HG03565 (cell line): ENCODE measurements around the gene SNX9.

Experiments used
- ATAC-seq: cut with Tn5 transposase; IDR thresholded peaks from one replicate; pipeline ENCODE4 v1.9.1; 2021; ENCODE audit warnings: mild to moderate bottlenecking, moderate library complexity; ENCODE audit not compliant: unreplicated experiment

Gene SNX9

GRCh38 chr6:157985378-157986155, 162.5 kb downstream of the SNX9 start:
- no peak for ATAC-seq

DNA sequence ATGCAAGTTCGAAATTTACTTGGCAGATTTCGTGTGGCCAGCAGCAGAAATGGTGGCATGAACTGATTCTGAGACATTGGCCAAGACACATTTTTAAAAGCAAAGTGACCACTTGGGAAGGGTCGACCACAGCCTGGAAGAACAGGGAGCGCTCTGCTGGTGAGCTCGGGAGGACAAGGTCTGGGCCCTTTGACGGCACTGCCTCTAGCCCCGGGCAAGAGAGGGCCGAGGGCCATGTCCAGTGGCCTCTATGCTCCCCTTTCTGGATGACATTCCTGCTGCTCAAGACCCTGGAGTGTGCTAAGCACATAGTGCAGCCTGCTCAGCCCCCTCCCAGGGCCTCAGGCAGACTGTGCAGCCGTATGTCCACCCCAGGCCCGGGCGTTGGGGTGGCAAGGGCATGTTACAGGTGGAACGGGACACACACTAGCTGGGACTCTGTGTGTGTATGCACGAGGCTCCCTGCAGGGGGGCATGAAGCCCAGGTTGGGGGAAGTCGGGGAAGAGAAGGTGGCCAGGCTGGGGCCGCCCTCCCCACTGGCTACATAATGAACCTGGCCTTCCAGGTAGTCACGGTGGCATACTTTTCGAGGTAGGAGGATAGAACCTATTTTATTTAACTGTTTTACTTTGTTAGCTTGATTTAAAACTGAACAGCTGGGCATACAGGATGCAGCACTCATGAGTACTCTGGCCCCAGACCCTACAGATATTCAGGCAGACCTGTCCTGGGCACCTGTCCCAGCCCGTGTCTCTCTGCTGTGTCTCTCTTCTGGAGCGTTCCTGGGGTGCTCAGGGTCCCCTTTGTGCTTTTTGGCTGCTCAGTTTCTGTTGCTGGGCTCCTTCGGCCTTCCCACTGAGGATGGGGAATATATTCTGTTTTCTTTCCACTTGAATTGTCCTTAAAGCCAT, 165.0 kb downstream of the SNX9 start:
- ATAC-seq: no peak

GRCh38 chr6:157988700-157989063, 165.6 kb downstream of the SNX9 start:
- no peak for ATAC-seq

DNA sequence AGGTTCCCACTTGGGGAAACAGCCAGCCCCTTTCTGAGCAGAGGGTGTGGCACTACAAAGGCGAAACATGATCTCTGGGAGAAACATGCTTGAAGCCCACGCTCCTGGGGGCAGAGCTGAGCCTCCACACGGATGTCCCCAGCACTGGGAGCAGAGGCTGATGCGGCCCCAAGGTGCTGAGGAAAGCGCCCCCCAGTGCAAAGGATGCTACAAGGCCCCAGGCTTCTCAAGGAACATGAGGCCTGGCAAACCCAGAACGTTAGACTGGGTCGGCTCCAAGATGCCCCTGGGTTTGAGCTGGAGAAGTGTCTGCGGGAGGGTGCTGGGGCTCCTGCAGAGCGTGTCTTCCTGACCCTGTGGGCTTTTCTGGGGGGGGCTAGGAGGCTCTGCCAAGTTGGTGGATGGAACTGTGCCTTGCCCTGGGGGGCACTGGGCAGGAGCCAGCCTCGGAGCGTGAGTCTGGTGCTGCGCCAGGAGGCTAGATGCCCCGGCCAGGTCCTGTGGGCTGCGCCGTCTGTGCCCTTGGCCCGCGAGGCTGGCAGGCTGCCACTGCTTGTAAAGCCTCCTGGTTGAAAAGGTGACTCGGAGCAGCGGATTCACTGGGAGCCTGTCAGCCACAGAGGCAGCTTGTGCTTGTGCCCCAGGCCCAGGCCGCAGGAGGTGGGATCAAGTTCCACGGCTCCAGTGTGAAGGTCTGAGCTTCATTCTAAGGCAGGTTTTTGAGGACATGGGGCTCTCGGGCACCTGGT, 166.7 kb downstream of the SNX9 start:
- ATAC-seq: no peak

DNA sequence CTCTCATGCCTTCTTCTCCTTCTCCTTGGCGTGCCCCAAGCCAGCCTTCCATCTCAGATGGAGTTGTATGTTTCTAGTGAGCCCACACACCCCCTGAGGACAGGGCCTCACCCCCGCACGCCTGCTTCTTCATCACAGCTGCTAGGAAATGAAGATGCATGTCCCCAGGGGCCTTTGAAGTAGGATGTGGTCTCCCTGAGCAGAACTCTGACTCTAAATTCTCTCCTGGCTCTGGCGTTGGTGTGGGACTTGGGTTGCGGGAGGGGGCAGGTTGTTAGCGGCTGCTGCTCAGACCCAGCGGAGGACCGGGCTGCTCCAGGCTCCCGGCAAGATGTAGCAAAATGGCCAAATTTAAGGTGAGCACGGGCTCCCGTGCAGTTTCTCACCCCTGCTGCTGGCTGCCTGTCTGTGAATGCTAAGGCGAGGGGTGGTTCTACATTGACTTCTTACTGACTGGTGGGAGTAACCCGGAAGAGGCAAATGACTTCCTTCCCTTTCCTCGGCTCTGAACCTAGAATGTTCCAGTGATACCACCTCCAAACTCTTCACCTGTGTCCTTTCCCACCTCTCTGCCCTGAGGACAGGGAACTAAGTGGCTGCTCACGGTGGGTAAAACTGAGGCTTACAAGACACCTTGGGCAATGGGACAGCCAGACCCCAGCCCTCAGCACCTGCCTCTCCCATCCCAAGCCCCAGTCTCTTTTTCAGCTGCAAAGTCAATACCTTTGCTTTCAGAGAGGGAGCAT, 167.4 kb downstream of the SNX9 start:
- peak; percentile 49 for ATAC-seq

DNA sequence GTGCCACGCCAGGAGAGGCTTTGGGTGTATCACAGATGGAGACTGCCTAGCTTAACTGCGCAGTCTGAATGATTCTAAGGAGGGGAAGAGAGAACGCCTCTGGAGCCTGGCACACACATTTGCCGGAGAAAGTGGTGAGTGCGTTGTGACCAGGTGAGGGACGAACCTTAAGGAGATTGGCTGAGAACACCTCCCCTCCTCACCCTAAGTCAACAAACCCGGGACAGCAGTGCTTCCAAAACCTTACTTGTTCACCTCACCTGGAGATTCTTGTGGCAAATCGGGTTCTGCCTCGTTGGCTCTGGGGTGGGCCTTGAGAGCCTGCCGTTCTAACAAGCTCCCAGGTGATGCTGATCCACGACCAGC, 168.0 kb downstream of the SNX9 start:
- no peak for ATAC-seq

DNA sequence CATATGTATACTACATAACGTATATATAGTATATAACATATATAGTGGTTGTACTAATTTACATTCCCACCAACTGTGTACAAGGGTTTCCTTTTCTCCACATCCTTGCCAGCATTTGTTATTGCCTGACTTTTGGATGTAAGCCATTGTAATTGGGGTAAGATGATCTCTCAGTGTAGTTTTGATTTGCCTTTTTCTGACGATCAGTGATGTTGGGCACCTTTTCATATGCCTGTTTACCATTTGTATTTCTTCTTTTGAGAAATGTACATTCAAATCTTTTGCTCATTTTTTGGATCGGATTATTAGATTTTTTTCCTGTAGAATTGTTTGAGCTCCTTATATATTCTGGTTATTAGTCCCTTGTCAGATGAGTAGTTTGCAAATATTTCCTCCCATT, 170.0 kb downstream of the SNX9 start:
- no peak for ATAC-seq

GRCh38 chr6:157994125-157994795, 171.2 kb downstream of the SNX9 start:
- ATAC-seq: no peak
